Lung (tissue), 12 donors: ENCODE measurements around the gene SAC3D1. TPM values are rescaled to one million over a fixed set of nuclear protein-coding genes. Genes with fewer than 3 reads are reported as not detected.

ENCODE experiments used
- ATAC-seq: fragments of 200-7000 bp; cut with Tn5 transposase; one replicate; pipeline ENCODE4 v1.9.1; 2020; ENCODE audit warnings: moderate number of reproducible peaks; ENCODE audit not compliant: insufficient read depth, low FRiP score
- DNase-seq, 3 donors: peaks; one replicate each; pipeline ENCODE4 v3.0.0-alpha.2; 2013 to 2017
- H3K27ac ChIP-seq, 2 donors: one replicate each; pipeline ENCODE4 v1.5.1; 2013; ENCODE audit warnings: mild to moderate bottlenecking in 2 of 2, moderate library complexity in 2 of 2, control low read depth in 1 of 2, inconsistent platforms in 1 of 2, low read depth in 1 of 2, low read length in 1 of 2
- H3K27me3 ChIP-seq, 3 donors: one replicate each; pipeline ENCODE4 v1.5.1; 2013; ENCODE audit warnings: low read length in 2 of 3; ENCODE audit not compliant: control insufficient read depth in 3 of 3, insufficient read depth in 3 of 3
- H3K36me3 ChIP-seq, 4 donors: one replicate each; pipeline ENCODE4 v1.5.1; 2013; ENCODE audit warnings: low read length in 4 of 4, mild to moderate bottlenecking in 1 of 4, moderate library complexity in 1 of 4; ENCODE audit not compliant: control insufficient read depth in 4 of 4, insufficient read depth in 4 of 4
- H3K4me1 ChIP-seq, 5 donors: one replicate each; pipeline ENCODE4 v1.5.1; 2013; ENCODE audit warnings: low read length in 5 of 5, mild to moderate bottlenecking in 2 of 5, moderate library complexity in 1 of 5; ENCODE audit not compliant: control insufficient read depth in 5 of 5, insufficient read depth in 5 of 5
- H3K4me3 ChIP-seq: one replicate; pipeline ENCODE4 v1.5.1; 2013; ENCODE audit warnings: mild to moderate bottlenecking, control low read depth, moderate library complexity
- H3K9ac ChIP-seq, 2 donors: one replicate each; pipeline ENCODE4 v1.5.1; 2013; ENCODE audit warnings: low read length in 2 of 2, control low read depth in 1 of 2; ENCODE audit not compliant: insufficient read depth in 1 of 2
- H3K9me3 ChIP-seq, 4 donors: one replicate each; pipeline ENCODE4 v1.5.1; 2013; ENCODE audit warnings: low read length in 3 of 4, mild to moderate bottlenecking in 1 of 4, moderate library complexity in 1 of 4; ENCODE audit not compliant: control insufficient read depth in 4 of 4, insufficient read depth in 3 of 4
- WGBS, 2 donors: extraction: QIAGEN DNeasy Blood & Tissue Kit; methylation state at CpG; one replicate each; pipeline ENCODE4 v1.1.7; 2013; 5-methylcytosine and 5-hydroxymethylcytosine counted together
- polyA plus RNA-seq, 2 donors: library from polyadenylated mRNA; stranded (reverse); fragments of 200-250 nt; gene quantifications; one replicate each; pipeline ENCODE4 v1.2.1, GENCODE V29; 2013
- total RNA-seq, 2 donors: library from RNA; depleted of rRNA in 1 of 2; stranded (reverse); fragments of >200 nt in 1 of 2; gene quantifications; one replicate each; pipeline ENCODE4 v1.2.1, GENCODE V29; 2014 to 2021
- TF ChIP-seq, protein P1 (sequence below): IDR thresholded peaks from 2 replicates; pipeline ENCODE4 v1.5.1; 2012; ENCODE audit warnings: mild to moderate bottlenecking; ENCODE audit errors: control extremely low read depth, extremely low read depth
- donor health status: control.
- donor health status: control.
- donor health status: Bipolar disorder and iron deficiency.
- donor health status: healthy.
- donor health status: DM: yes; HTN: yes; CAD: no.

The SAC3D1 gene
- total and polyA plus RNA-seq, 4 donors: 5.1 to 17.6 (median 14.3) TPM

DNA sequence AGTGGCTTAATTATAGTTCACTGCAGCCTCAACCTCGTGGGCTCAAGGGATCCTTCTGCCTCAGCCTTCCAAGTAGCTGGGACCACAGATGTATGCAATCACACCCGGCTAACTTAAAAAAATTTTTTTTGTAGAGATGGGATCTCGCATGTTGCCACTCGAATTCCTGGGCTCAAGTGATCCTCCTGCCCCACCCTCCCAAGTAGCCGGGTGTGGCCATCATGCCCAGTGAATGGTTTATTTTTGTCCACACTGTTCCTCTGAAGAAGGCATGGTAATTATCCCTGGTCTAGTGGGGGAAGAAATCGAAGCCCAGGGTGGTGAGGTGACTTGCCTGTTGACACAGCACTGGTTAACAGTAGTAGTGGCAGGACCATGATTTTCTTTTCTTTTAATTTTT, 1.9 kb downstream of the SAC3D1 start:
- Histone ChIP-seq H3K4me1 (peaks cover 0 to 24% (median 0%) of the 10 kb centered on the region in 5 donors), H3K9ac (no peak overlapping the region), H3K27ac (no peak overlapping the region), H3K36me3 (peaks cover 0 to 26% (median 15%) of the 10 kb centered on the region in 4 donors), H3K27me3 (no peaks in the 10 kb centered on the region), H3K9me3 (no peaks in the 10 kb centered on the region), H3K4me3 (no peak overlapping the region)
- DNase-seq (no peak), ATAC-seq (no peak)
- 75 to 87% methylated on average over 6 of the region's 6 CpGs for WGBS, 2 donors
- TF ChIP-seq, protein P1, sequence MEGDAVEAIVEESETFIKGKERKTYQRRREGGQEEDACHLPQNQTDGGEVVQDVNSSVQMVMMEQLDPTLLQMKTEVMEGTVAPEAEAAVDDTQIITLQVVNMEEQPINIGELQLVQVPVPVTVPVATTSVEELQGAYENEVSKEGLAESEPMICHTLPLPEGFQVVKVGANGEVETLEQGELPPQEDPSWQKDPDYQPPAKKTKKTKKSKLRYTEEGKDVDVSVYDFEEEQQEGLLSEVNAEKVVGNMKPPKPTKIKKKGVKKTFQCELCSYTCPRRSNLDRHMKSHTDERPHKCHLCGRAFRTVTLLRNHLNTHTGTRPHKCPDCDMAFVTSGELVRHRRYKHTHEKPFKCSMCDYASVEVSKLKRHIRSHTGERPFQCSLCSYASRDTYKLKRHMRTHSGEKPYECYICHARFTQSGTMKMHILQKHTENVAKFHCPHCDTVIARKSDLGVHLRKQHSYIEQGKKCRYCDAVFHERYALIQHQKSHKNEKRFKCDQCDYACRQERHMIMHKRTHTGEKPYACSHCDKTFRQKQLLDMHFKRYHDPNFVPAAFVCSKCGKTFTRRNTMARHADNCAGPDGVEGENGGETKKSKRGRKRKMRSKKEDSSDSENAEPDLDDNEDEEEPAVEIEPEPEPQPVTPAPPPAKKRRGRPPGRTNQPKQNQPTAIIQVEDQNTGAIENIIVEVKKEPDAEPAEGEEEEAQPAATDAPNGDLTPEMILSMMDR: no peak

DNA sequence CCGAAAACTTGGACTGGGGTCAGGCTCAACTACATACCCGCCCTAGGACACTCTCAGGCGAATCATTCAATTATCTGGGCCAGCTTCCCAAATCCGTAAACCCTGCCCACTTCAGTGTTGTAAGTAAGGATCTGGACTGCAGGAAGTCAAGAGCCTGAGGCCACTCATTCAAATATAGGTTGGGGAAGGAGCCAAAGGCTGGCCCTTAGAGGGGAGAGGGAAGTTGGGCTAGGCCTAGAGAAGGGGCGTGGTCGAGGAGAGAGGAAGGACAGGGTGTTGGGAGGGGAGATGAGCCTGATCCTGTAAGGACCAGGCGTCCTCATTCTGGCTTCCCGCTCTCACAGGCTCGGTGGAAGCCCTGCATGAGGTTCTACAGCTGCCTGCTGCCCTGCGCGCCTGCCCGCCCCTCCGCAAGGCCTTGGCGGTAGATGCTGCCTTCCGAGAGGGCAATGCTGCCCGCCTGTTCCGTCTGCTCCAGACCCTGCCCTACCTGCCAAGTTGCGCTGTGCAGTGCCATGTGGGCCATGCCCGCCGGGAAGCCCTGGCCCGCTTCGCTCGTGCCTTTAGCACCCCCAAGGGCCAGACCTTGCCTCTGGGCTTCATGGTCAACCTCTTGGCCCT, 3.0 kb downstream of the SAC3D1 start:
- Histone ChIP-seq H3K9ac (no peak overlapping the region), H3K27ac (peak overlapping the region in 1 of 2 donors; percentile 40), H3K27me3 (no peaks in the 10 kb centered on the region), H3K36me3 (peaks cover 0 to 18% (median 8%) of the 10 kb centered on the region in 4 donors), H3K4me1 (peaks cover 0 to 28% (median 0%) of the 10 kb centered on the region in 5 donors), H3K4me3 (no peak overlapping the region), H3K9me3 (no peaks in the 10 kb centered on the region)
- WGBS, 2 donors: 73 to 78% methylated on average over 23 of the region's 23 CpGs
- ATAC-seq: peak; percentile 12
- peak in 1 of 3 donors; percentile 26 for DNase-seq
- TF ChIP-seq, protein P1: no peak

DNA sequence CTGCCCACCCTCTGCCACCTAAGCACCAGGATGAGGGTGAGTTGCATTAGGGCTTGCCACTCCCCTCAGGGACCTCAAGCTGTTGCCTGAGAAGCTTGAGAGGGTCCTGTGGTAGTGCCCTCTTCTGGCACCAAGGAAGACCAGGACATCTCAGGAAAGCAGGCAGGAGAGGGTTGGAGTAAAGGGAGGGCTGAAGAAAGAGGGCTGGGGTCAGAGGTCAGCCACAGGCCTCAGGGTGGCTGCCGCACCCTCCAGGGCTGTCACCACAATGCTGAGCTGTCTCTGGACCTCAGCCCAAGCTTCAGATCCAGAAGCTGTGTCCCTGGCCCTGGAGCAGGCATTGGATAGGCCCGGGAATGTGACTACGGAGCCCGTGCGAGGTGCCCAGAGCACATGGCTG, 4.1 kb downstream of the SAC3D1 start:
- 92 to 94% methylated on average over 5 of the region's 5 CpGs for WGBS, 2 donors
- no peaks in the 10 kb centered on the region for H3K9me3 ChIP-seq
- H3K27me3 ChIP-seq: no peaks in the 10 kb centered on the region
- ATAC-seq: no peak
- H3K9ac ChIP-seq: no peak overlapping the region
- TF ChIP-seq, protein P1: no peak
- no peak overlapping the region for H3K27ac ChIP-seq
- H3K36me3 ChIP-seq: peaks cover 0 to 18% (median 8%) of the 10 kb centered on the region in 4 donors
- no peak overlapping the region for H3K4me3 ChIP-seq
- peaks cover 0 to 28% (median 0%) of the 10 kb centered on the region in 5 donors for H3K4me1 ChIP-seq
- no peak for DNase-seq
